SK-N-SH treated with all-trans-retinoic acid at 6 μM for 48 hours (cell line): ENCODE data around the gene SLC37A4.

ENCODE experiments used
- ARNTL ChIP-seq: fragments of 450-650 bp; formaldehyde crosslinking; IDR thresholded peaks from 2 replicates; pipeline ENCODE4 v1.5.0; 2020; ENCODE audit warnings: low read depth, mild to moderate bottlenecking, moderate library complexity, borderline replicate concordance
- GLIS3 ChIP-seq: fragments of 250-450 bp; sonication (Bioruptor Pico); IDR thresholded peaks from 2 replicates; pipeline ENCODE4 v1.5.0; 2020; ENCODE audit warnings: mild to moderate bottlenecking, moderate library complexity
- TCF4 ChIP-seq: fragments of 250-450 bp; sonication (Bioruptor Pico); IDR thresholded peaks from 2 replicates; pipeline ENCODE4 v1.8.0; 2021; ENCODE audit warnings: mild to moderate bottlenecking, moderate library complexity, borderline replicate concordance
- ZFP3 ChIP-seq: fragments of 250-450 bp; sonication (Bioruptor Pico); IDR thresholded peaks from 2 replicates; pipeline ENCODE4 v1.5.0; 2020; ENCODE audit warnings: mild to moderate bottlenecking, moderate library complexity
- ZFP30 ChIP-seq: fragments of 450-650 bp; formaldehyde crosslinking; IDR thresholded peaks from 2 replicates; pipeline ENCODE4 v1.5.0; 2022; ENCODE audit warnings: mild to moderate bottlenecking, moderate library complexity
- ZNF70 ChIP-seq: fragments of 450-650 bp; formaldehyde crosslinking; IDR thresholded peaks from 2 replicates; pipeline ENCODE4 v1.5.0; 2020; ENCODE audit warnings: mild to moderate bottlenecking, moderate library complexity
- TF ChIP-seq, protein P1 (sequence below): fragments of 250-450 bp; sonication (Bioruptor Pico); IDR thresholded peaks from 2 replicates; pipeline ENCODE4 v1.5.1; 2020; ENCODE audit warnings: low read depth, mild to moderate bottlenecking, moderate library complexity
- TF ChIP-seq, protein P2 (sequence below): fragments of 250-450 bp; sonication (Bioruptor Pico); IDR thresholded peaks from 2 replicates; pipeline ENCODE4 v1.5.0; 2020; ENCODE audit warnings: mild to moderate bottlenecking, moderate library complexity
- TF ChIP-seq, protein P3 (sequence below): fragments of 250-450 bp; sonication (Bioruptor Pico); IDR thresholded peaks from 2 replicates; pipeline ENCODE4 v1.5.1; 2021; ENCODE audit warnings: mild to moderate bottlenecking, moderate library complexity

DNA sequence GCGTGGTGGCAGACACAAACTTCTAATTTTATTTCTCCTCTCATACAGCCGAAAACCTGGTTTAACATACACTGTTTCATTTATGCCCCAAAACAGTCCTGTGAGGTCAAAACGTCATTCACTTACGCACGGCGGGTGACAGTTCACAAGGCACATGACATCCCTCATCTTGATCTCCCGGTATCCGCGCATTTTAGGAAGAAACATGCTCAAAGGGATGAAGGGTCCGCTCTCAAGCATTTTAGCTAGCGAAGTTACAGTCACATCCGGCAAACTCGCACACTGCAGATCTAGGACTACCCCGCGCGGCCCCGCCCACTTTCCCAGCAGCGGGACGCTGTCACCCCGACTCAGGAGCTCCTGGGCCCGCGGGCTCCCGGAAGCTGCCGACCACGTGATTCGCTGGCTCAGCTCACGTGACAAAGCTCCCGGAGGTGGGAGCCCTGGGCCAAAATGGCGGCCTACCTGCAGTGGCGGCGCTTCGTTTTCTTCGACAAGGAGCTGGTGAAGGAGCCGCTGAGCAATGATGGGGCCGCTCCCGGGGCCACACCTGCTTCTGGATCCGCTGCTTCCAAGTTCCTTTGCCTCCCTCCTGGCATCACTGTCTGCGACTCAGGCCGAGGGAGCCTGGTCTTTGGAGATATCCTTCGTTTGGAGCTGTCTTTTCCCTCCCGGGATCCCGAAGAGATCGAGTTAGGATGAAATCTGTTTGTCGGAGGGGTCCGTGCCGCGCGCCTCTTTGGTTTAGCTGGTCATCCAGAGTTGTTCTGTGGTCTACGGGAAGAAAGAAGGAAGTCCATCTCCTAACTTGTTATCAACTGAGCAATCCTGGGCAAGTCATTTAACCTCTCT is 36.9 kb upstream of the SLC37A4 start, which contains the start of gene VPS11:
- no peak for TF ChIP-seq ZFP30 (CRISPR knock-in tag)
- TF ChIP-seq GLIS3 (CRISPR knock-in tag), result no peak
- TF ChIP-seq ZNF70 (CRISPR knock-in tag), result no peak
- no peak for TF ChIP-seq ARNTL (CRISPR knock-in tag)
- TF ChIP-seq, protein P1, sequence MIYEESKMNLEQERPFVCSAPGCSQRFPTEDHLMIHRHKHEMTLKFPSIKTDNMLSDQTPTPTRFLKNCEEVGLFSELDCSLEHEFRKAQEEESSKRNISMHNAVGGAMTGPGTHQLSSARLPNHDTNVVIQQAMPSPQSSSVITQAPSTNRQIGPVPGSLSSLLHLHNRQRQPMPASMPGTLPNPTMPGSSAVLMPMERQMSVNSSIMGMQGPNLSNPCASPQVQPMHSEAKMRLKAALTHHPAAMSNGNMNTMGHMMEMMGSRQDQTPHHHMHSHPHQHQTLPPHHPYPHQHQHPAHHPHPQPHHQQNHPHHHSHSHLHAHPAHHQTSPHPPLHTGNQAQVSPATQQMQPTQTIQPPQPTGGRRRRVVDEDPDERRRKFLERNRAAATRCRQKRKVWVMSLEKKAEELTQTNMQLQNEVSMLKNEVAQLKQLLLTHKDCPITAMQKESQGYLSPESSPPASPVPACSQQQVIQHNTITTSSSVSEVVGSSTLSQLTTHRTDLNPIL (CRISPR knock-in tag), result no peak
- TF ChIP-seq, protein P2, sequence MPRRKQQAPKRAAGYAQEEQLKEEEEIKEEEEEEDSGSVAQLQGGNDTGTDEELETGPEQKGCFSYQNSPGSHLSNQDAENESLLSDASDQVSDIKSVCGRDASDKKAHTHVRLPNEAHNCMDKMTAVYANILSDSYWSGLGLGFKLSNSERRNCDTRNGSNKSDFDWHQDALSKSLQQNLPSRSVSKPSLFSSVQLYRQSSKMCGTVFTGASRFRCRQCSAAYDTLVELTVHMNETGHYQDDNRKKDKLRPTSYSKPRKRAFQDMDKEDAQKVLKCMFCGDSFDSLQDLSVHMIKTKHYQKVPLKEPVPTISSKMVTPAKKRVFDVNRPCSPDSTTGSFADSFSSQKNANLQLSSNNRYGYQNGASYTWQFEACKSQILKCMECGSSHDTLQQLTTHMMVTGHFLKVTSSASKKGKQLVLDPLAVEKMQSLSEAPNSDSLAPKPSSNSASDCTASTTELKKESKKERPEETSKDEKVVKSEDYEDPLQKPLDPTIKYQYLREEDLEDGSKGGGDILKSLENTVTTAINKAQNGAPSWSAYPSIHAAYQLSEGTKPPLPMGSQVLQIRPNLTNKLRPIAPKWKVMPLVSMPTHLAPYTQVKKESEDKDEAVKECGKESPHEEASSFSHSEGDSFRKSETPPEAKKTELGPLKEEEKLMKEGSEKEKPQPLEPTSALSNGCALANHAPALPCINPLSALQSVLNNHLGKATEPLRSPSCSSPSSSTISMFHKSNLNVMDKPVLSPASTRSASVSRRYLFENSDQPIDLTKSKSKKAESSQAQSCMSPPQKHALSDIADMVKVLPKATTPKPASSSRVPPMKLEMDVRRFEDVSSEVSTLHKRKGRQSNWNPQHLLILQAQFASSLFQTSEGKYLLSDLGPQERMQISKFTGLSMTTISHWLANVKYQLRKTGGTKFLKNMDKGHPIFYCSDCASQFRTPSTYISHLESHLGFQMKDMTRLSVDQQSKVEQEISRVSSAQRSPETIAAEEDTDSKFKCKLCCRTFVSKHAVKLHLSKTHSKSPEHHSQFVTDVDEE (CRISPR knock-in tag), result no peak
- TF ChIP-seq, protein P3, sequence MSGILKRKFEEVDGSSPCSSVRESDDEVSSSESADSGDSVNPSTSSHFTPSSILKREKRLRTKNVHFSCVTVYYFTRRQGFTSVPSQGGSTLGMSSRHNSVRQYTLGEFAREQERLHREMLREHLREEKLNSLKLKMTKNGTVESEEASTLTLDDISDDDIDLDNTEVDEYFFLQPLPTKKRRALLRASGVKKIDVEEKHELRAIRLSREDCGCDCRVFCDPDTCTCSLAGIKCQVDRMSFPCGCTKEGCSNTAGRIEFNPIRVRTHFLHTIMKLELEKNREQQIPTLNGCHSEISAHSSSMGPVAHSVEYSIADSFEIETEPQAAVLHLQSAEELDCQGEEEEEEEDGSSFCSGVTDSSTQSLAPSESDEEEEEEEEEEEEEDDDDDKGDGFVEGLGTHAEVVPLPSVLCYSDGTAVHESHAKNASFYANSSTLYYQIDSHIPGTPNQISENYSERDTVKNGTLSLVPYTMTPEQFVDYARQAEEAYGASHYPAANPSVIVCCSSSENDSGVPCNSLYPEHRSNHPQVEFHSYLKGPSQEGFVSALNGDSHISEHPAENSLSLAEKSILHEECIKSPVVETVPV (CRISPR knock-in tag), result no peak
- no peak for TF ChIP-seq ZFP3 (CRISPR knock-in tag)
- TF ChIP-seq TCF4 (CRISPR knock-in tag), result no peak
